Measurements from ENCODE around the gene DNAJC7. TPM values are rescaled to one million over a fixed set of nuclear protein-coding genes. Genes with fewer than 3 reads are reported as not detected.

Gene DNAJC7
- total RNA-seq, 1 donor from 2014 or later: 124 TPM

DNA sequence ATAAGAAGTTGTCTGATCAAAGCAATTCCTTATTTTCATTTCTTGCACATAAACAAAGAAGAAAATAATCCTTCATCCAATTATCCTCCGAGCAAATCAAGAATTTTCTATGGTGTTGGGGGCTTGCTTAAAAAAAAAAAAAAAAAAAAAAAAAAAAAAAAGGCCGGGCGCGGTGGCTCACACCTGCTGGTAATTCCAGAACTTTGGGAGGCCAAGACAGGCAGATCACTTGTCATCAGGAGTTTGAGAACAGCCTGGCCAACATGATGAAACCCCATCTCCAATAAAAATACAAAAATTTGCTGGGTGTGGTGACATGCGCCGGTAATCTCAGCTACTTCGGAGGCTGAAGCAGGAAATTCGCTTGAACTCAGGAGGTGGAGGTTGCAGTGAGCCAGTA, 31.3 kb downstream of the DNAJC7 start:
- Mint-ChIP-seq H3K36me3 (ENCODE audit: unreplicated experiment) (peaks cover 7% of the 10 kb centered on the region), H3K27ac (ENCODE audit: unreplicated experiment) (no peak overlapping the region)

DNA sequence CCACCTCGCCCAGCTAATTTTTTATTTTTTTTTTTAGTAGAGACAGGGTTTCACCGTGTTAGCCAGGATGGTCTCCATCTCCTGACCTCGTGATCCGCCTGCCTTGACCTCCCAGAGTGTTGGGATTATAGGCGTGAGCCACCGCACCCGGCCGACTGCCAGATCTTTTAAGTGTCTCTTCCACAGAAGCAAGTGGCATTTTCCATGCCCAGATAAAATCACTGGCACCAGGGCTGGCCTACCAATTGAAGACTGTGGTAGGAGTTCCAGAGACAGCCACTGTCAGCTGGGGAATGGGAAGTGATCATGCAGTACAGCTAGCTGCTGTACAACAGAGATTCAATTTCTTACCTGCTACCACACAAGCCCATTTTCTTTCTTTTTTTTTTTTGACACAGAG, 32.8 kb downstream of the DNAJC7 start:
- TF ChIP-seq, protein P1, sequence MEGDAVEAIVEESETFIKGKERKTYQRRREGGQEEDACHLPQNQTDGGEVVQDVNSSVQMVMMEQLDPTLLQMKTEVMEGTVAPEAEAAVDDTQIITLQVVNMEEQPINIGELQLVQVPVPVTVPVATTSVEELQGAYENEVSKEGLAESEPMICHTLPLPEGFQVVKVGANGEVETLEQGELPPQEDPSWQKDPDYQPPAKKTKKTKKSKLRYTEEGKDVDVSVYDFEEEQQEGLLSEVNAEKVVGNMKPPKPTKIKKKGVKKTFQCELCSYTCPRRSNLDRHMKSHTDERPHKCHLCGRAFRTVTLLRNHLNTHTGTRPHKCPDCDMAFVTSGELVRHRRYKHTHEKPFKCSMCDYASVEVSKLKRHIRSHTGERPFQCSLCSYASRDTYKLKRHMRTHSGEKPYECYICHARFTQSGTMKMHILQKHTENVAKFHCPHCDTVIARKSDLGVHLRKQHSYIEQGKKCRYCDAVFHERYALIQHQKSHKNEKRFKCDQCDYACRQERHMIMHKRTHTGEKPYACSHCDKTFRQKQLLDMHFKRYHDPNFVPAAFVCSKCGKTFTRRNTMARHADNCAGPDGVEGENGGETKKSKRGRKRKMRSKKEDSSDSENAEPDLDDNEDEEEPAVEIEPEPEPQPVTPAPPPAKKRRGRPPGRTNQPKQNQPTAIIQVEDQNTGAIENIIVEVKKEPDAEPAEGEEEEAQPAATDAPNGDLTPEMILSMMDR (IDR thresholded peaks at IDR 0.05; ENCODE audit: partially characterized antibody, unreplicated experiment): no peak
- Mint-ChIP-seq H3K27ac (ENCODE audit: unreplicated experiment) (no peak overlapping the region), H3K27me3 (ENCODE audit: unreplicated experiment) (peaks cover 5% of the 10 kb centered on the region), H3K9me3 (ENCODE audit: unreplicated experiment) (no peaks in the 10 kb centered on the region), H3K36me3 (ENCODE audit: unreplicated experiment) (peaks cover 7% of the 10 kb centered on the region), H3K4me1 (ENCODE audit: low read depth, unreplicated experiment) (no peaks in the 10 kb centered on the region), H3K4me3 (ENCODE audit: unreplicated experiment) (no peak overlapping the region)
- DNase-seq: no peak

More for the DNA sequence above, 31.3 kb downstream of the DNAJC7 start:
- Mint-ChIP-seq H3K27me3 (ENCODE audit: unreplicated experiment) (peaks cover 5% of the 10 kb centered on the region), H3K9me3 (ENCODE audit: unreplicated experiment) (no peaks in the 10 kb centered on the region), H3K4me3 (ENCODE audit: unreplicated experiment) (no peak overlapping the region), H3K4me1 (ENCODE audit: low read depth, unreplicated experiment) (no peaks in the 10 kb centered on the region)
- no peak for DNase-seq
- TF ChIP-seq, protein P1 (IDR thresholded peaks at IDR 0.05; ENCODE audit: partially characterized antibody, unreplicated experiment): no peak

DNA sequence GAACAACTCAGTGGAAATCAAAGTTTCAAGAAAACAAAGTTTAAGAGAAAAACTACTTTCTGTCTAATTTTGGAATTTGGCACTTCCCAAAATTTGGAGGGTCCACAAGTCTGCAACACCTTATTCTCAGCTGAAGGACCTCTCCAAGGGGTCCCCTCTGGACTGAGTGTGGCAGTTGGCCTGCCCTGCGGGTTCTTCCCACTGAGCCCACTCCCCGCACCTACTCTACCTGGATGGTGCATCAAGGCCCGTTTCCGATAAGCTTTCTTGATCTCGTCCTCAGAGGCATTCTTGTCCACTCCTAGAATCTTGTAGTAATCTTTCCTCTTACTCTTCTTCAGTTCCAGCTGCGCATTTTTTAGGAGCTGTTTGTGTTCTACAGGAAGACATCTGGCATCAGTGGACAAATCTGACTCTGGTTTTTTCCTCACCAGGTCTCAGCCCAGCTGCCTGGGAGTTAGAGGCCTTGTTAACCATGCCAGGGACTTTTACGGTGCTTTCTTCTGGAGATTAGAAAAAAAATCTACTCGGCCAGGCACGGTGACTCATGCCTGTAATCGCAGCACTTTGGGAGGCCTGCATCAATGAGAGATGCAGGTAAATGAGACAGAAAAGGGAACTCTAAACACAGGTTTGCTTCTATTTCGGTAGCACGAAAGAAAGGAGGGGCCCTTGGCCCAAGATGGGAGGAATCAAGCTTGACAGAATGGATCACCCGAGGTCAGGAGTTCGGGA, 35.0 kb downstream of the DNAJC7 start:
- Mint-ChIP-seq H3K36me3 (ENCODE audit: unreplicated experiment) (peaks cover 7% of the 10 kb centered on the region), H3K4me3 (ENCODE audit: unreplicated experiment) (no peak overlapping the region)

DNA sequence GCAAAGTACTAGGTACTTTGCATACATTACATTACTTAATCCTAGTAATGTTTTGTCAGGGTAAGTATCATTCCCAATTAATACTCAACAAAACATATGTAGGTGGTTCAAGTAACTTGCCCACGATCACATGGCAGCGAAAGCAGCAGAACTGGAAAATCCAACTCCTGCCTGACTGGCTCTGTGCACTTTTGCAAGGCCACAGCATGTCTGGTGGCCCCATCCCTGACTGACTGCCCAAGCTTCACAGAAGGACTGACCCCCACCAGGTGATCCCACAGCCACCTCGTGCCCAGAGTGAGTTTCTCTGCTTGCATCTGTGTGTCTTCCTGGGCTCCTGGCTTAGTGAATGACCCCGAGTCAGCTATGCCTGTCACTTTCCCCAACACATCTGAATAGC, 39.2 kb downstream of the DNAJC7 start:
- Mint-ChIP-seq H3K4me3 (ENCODE audit: unreplicated experiment) (no peak overlapping the region), H3K9me3 (ENCODE audit: unreplicated experiment) (no peaks in the 10 kb centered on the region), H3K27ac (ENCODE audit: unreplicated experiment) (no peak overlapping the region), H3K27me3 (ENCODE audit: unreplicated experiment) (peaks cover 8% of the 10 kb centered on the region), H3K36me3 (ENCODE audit: unreplicated experiment) (no peaks in the 10 kb centered on the region), H3K4me1 (ENCODE audit: low read depth, unreplicated experiment) (no peaks in the 10 kb centered on the region)
- TF ChIP-seq, protein P1 (IDR thresholded peaks at IDR 0.05; ENCODE audit: partially characterized antibody, unreplicated experiment): no peak
- DNase-seq: no peak

More for the DNA sequence above, 35.0 kb downstream of the DNAJC7 start:
- Mint-ChIP-seq H3K27me3 (ENCODE audit: unreplicated experiment) (peaks cover 3% of the 10 kb centered on the region), H3K27ac (ENCODE audit: unreplicated experiment) (no peak overlapping the region), H3K4me1 (ENCODE audit: low read depth, unreplicated experiment) (no peaks in the 10 kb centered on the region), H3K9me3 (ENCODE audit: unreplicated experiment) (no peaks in the 10 kb centered on the region)
- DNase-seq: no peak
- TF ChIP-seq, protein P1 (IDR thresholded peaks at IDR 0.05; ENCODE audit: partially characterized antibody, unreplicated experiment): no peak

DNA sequence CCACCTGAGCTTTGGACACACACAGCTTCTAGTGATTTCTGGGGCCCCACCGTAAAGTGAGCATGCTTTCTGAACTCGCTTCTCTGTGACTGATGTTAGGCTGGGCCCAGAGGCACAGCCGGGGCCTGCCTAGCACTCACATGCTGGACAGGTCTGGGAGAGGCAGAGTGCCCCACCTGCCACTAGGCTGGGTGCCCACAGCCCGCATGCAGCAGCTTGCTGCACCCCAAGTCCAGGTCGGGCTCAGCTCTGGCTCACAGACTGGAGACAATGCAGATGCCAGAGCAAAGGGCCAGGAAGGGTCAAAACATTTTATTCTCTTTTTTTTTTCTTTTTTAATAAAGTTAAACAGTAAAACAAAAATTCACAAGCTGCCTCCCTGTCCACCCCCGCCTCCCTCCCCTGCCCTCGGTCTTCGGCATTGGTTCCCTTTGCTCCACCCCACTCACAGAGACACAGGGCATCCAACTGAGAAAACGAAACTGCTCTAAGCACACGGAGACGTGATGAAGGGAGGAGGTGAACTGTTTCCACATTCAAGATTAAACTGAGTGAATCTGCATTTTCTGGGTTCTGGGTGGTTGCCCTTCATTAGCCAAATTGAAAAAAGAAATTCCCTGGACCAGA, 41.0 kb downstream of the DNAJC7 start:
- Mint-ChIP-seq H3K4me1 (ENCODE audit: low read depth, unreplicated experiment) (no peaks in the 10 kb centered on the region), H3K36me3 (ENCODE audit: unreplicated experiment) (peaks cover 5% of the 10 kb centered on the region), H3K9me3 (ENCODE audit: unreplicated experiment) (peaks cover 5% of the 10 kb centered on the region), H3K4me3 (ENCODE audit: unreplicated experiment) (no peak overlapping the region), H3K27me3 (ENCODE audit: unreplicated experiment) (peaks cover 8% of the 10 kb centered on the region), H3K27ac (ENCODE audit: unreplicated experiment) (peak overlapping the region; percentile 1)
- TF ChIP-seq, protein P1 (IDR thresholded peaks at IDR 0.05; ENCODE audit: partially characterized antibody, unreplicated experiment): no peak
- DNase-seq: no peak

All from glutamatergic neuron (in vitro differentiated cells).